Esophagus squamous epithelium (tissue), 5 donors: ENCODE data around the gene EIF3D. TPM values are rescaled to one million over a fixed set of nuclear protein-coding genes. Genes with fewer than 3 reads are reported as not detected.

Experiments
- DNase-seq: peaks from one replicate; lab custom pipeline; 2025; lab: John Stamatoyannopoulos, UW
- H3K27ac ChIP-seq, 4 donors: fragments of 200-600 bp; sonication (generic); one replicate each; pipeline ENCODE4 v1.5.1; 2016 to 2019; ENCODE audit warnings: mild to moderate bottlenecking in 1 of 4
- H3K27me3 ChIP-seq, 4 donors: fragments of 200-600 bp; sonication (generic); 1 replicate in 3 of 4; 2 replicates in 1 of 4; pipeline versions ENCODE4 v1.5.1 to v1.6.0; 2017 to 2021; ENCODE audit warnings: antibody characterized with exemption in 1 of 4
- H3K36me3 ChIP-seq, 3 donors: fragments of 200-600 bp; sonication (generic); one replicate each; pipeline ENCODE4 v1.5.1; 2016 to 2019
- H3K4me1 ChIP-seq, 3 donors: fragments of 200-600 bp; sonication (generic); one replicate each; pipeline ENCODE4 v1.5.1; 2017 to 2019
- H3K4me3 ChIP-seq, 4 donors: fragments of 200-600 bp; sonication (generic); 1 replicate in 3 of 4; 2 replicates in 1 of 4; pipeline ENCODE4 v1.5.1; 2016 to 2019; ENCODE audit warnings: mild to moderate bottlenecking in 2 of 4, moderate library complexity in 1 of 4
- H3K9me3 ChIP-seq, 3 donors: fragments of 200-600 bp; sonication (generic); one replicate each; pipeline ENCODE4 v1.5.1; 2016 to 2019
- CTCF ChIP-seq, 6 experiments: fragments of 450-650 bp in 4 of 6; fragments of 200-600 bp in 2 of 6; sonication (generic) in 2 of 6; IDR thresholded peaks; one replicate each; pipeline ENCODE4 v1.5.1; 2016 to 2019; ENCODE audit warnings: antibody characterized with exemption in 6 of 6, mild to moderate bottlenecking in 4 of 6, moderate library complexity in 4 of 6
- POLR2A ChIP-seq, 4 donors: fragments of 450-650 bp; IDR thresholded peaks; one replicate each; pipeline ENCODE4 v1.6.1; 2017; ENCODE audit warnings: antibody characterized with exemption in 4 of 4, mild to moderate bottlenecking in 4 of 4, moderate library complexity in 3 of 4
- WGBS, 2 donors: methylation state at CpG; one replicate each; pipeline ENCODE4 v1.1.5; 2018; 5-methylcytosine and 5-hydroxymethylcytosine counted together
- intact Hi-C: fragments of 100-400 bp; cut with DNase I; formaldehyde crosslinking; loops from one replicate; pipeline ENCODE4 v1.15.0; 2022
- total RNA-seq, 4 donors: library from RNA; depleted of rRNA; stranded (reverse); fragments of >200 nt; gene quantifications; one replicate each; pipeline ENCODE4 v1.1.0, GENCODE V29; 2016
- donor health status: DM: yes; HTN: yes; CAD: no.

EIF3D gene
- total RNA-seq, 4 donors from 2014 or later: 250 to 385 (median 268) TPM

- no peak overlapping the region for H3K4me3 ChIP-seq
- H3K27ac ChIP-seq: no peak overlapping the region
- 93 to 100% methylated on average over 1 of the region's 1 CpG for WGBS, 2 donors
- H3K4me1 ChIP-seq: peaks cover 9 to 26% (median 21%) of the 10 kb centered on the region in 3 donors
- H3K27me3 ChIP-seq: no peaks in the 10 kb centered on the region
- H3K36me3 ChIP-seq: peaks cover 66 to 94% (median 81%) of the 10 kb centered on the region in 3 donors
- TF ChIP-seq CTCF (IDR thresholded peaks at IDR 0.05) (no peak), POLR2A (IDR thresholded peaks at IDR 0.05) (no peak)
- intact Hi-C loops: no loop called here
- H3K9me3 ChIP-seq: no peaks in the 10 kb centered on the region
- DNase-seq: no peak
These were observed 14.2 kb downstream of the EIF3D start for GRCh38 chr22:36514766-36515165.

- no peak overlapping the region for H3K27ac ChIP-seq
- DNase-seq: no peak
- 79 to 86% methylated on average over 4 of the region's 4 CpGs for WGBS, 2 donors
These were observed 16.0 kb downstream of the EIF3D start for GRCh38 chr22:36512991-36513390.

GRCh38 chr22:36512333-36512732 lies 16.6 kb downstream of the EIF3D start:
- H3K4me1 ChIP-seq: peaks cover 18 to 49% (median 36%) of the 10 kb centered on the region in 3 donors
- H3K36me3 ChIP-seq: peaks cover 44 to 70% (median 59%) of the 10 kb centered on the region in 3 donors
- no peak for DNase-seq
- no peaks in the 10 kb centered on the region for H3K27me3 ChIP-seq
- H3K4me3 ChIP-seq: no peak overlapping the region
- intact Hi-C loops: no loop called here
- no peak for TF ChIP-seq POLR2A (IDR thresholded peaks at IDR 0.05)
- TF ChIP-seq CTCF (IDR thresholded peaks at IDR 0.05): no peak
- H3K27ac ChIP-seq: peak overlapping the region in 3 of 4 donors; percentile 9 to 89 (median 83)
- no peaks in the 10 kb centered on the region for H3K9me3 ChIP-seq
- 80 to 91% methylated on average over 1 to 8 of the region's 8 CpGs for WGBS, 2 donors

More at GRCh38 chr22:36512991-36513390, 16.0 kb downstream of the EIF3D start:
- peaks cover 51 to 76% (median 66%) of the 10 kb centered on the region in 3 donors for H3K36me3 ChIP-seq
- no peaks in the 10 kb centered on the region for H3K9me3 ChIP-seq
- TF ChIP-seq POLR2A (IDR thresholded peaks at IDR 0.05): no peak
- no peak for TF ChIP-seq CTCF (IDR thresholded peaks at IDR 0.05)
- H3K27me3 ChIP-seq: no peaks in the 10 kb centered on the region
- no peak overlapping the region for H3K4me3 ChIP-seq
- intact Hi-C loops: no loop called here
- H3K4me1 ChIP-seq: peaks cover 15 to 44% (median 32%) of the 10 kb centered on the region in 3 donors

- Histone ChIP-seq H3K4me3 (no peak overlapping the region), H3K4me1 (peaks cover 28 to 60% (median 42%) of the 10 kb centered on the region in 3 donors), H3K36me3 (peaks cover 33 to 58% (median 50%) of the 10 kb centered on the region in 3 donors), H3K27ac (peak overlapping the region; percentile 77 to 89 (median 86)), H3K27me3 (no peaks in the 10 kb centered on the region), H3K9me3 (no peaks in the 10 kb centered on the region)
- peak; percentile 22 to 73 (median 54) for TF ChIP-seq CTCF (IDR thresholded peaks at IDR 0.05)
- TF ChIP-seq POLR2A (IDR thresholded peaks at IDR 0.05): no peak
- 50 to 52% methylated on average over 17 of the region's 17 CpGs for WGBS, 2 donors
- intact Hi-C loops: no loop called here
- no peak for DNase-seq
These were observed 17.7 kb downstream of the EIF3D start for GRCh38 chr22:36510966-36511881.

- H3K36me3 ChIP-seq: peaks cover 25 to 50% (median 43%) of the 10 kb centered on the region in 3 donors
- H3K9me3 ChIP-seq: no peaks in the 10 kb centered on the region
- H3K27me3 ChIP-seq: no peaks in the 10 kb centered on the region
- WGBS, 2 donors: 55 to 61% methylated on average over 2 to 3 of the region's 3 CpGs
- intact Hi-C loops: no loop called here
- peaks cover 30 to 69% (median 42%) of the 10 kb centered on the region in 3 donors for H3K4me1 ChIP-seq
- peak in 1 of 4 donors; percentile 17 for TF ChIP-seq POLR2A (IDR thresholded peaks at IDR 0.05)
- TF ChIP-seq CTCF (IDR thresholded peaks at IDR 0.05): no peak
- DNase-seq: no peak
- no peak overlapping the region for H3K4me3 ChIP-seq
- H3K27ac ChIP-seq: peak overlapping the region; percentile 77 to 89 (median 86)
These were observed 18.6 kb downstream of the EIF3D start for GRCh38 chr22:36510384-36510783.
